ENCODE results near the gene ZNF148.

GRCh38 chr3:125212091-125212508 is 163.0 kb downstream of the ZNF148 start:
- TF ChIP-seq POLR2AphosphoS5 (IDR thresholded peaks at IDR 0.05; ENCODE audit: low read depth, low read length) (no peak), SIN3A (IDR thresholded peaks at IDR 0.05; ENCODE audit: borderline replicate concordance, insufficient read depth, low read length) (no peak), TAF1 (IDR thresholded peaks at IDR 0.05; ENCODE audit: borderline replicate concordance, insufficient read depth, low read length) (no peak)
